Smooth muscle cell (in vitro differentiated cells): ENCODE data around the gene CTDSPL. TPM values are rescaled to one million over a fixed set of nuclear protein-coding genes. Genes with fewer than 3 reads are reported as not detected.
A peak's percentile ranks its signal among the peaks of the same experiment; 100 is the strongest.

Experiments used
- DNase-seq: peaks from one replicate; lab custom pipeline; 2025; ENCODE audit not compliant: unreplicated experiment; lab: John Stamatoyannopoulos, UW
- H2AFZ ChIP-seq: fragments of 200-600 bp; sonication (generic); 2 replicates; pipeline ENCODE4 v1.6.0; 2016; ENCODE audit warnings: antibody characterized with exemption, low read depth, mild to moderate bottlenecking
- H3F3A ChIP-seq: fragments of 200-600 bp; sonication (generic); 2 replicates; pipeline ENCODE4 v1.6.0; 2017; ENCODE audit warnings: antibody characterized with exemption, low read depth
- H3K27ac ChIP-seq: fragments of 200-600 bp; sonication (generic); 2 replicates; pipeline ENCODE4 v1.5.1; 2016; ENCODE audit warnings: low read depth, mild to moderate bottlenecking
- H3K27me3 ChIP-seq: fragments of 200-600 bp; sonication (generic); 2 replicates; pipeline ENCODE4 v1.6.1; 2016; ENCODE audit warnings: low read depth, mild to moderate bottlenecking
- H3K36me3 ChIP-seq: fragments of 200-600 bp; sonication (generic); 2 replicates; pipeline ENCODE4 v1.5.1; 2016; ENCODE audit warnings: low read depth
- H3K4me1 ChIP-seq: fragments of 200-600 bp; sonication (generic); 2 replicates; pipeline ENCODE4 v1.5.1; 2016; ENCODE audit warnings: low read depth
- H3K4me2 ChIP-seq: fragments of 200-600 bp; sonication (generic); 2 replicates; pipeline ENCODE4 v1.6.0; 2016; ENCODE audit warnings: mild to moderate bottlenecking
- H3K4me3 ChIP-seq: fragments of 200-600 bp; sonication (generic); 2 replicates; pipeline ENCODE4 v1.5.1; 2016; ENCODE audit warnings: mild to moderate bottlenecking
- H3K79me2 ChIP-seq: fragments of 200-600 bp; sonication (generic); 2 replicates; pipeline ENCODE4 v1.6.0; 2016; ENCODE audit warnings: low read depth, mild to moderate bottlenecking
- H3K9ac ChIP-seq: fragments of 200-600 bp; sonication (generic); 2 replicates; pipeline ENCODE4 v1.6.0; 2016; ENCODE audit warnings: low read depth
- H3K9me3 ChIP-seq: fragments of 200-600 bp; sonication (generic); replicated peaks from 2 replicates; pipeline ENCODE4 v1.5.1; 2016; ENCODE audit warnings: low read depth
- H4K20me1 ChIP-seq: fragments of 200-600 bp; sonication (generic); 2 replicates; pipeline ENCODE4 v1.6.0; 2016; ENCODE audit warnings: low read depth
- CTCF ChIP-seq: fragments of 200-600 bp; sonication (generic); IDR thresholded peaks from 2 replicates; pipeline ENCODE4 v1.5.1; 2017; ENCODE audit warnings: borderline replicate concordance, mild to moderate bottlenecking, antibody characterized with exemption; ENCODE audit not compliant: insufficient read depth, poor library complexity, severe bottlenecking
- WGBS: methylation state at CpG from one replicate; pipeline ENCODE4 v1.1.7; 2016; ENCODE audit warnings: low lambda C conversion rate; 5-methylcytosine and 5-hydroxymethylcytosine counted together
- polyA plus RNA-seq: library from polyadenylated mRNA; unstranded; fragments of >200 nt; fragmentation: Nextera tagmentation; extraction: Ambion mirVana; gene quantifications from 2 replicates; pipeline ENCODE4 v1.2.1, GENCODE V29; 2016
- total RNA-seq: library from RNA; depleted of rRNA; stranded (reverse); fragments of >200 nt; gene quantifications from 2 replicates; pipeline ENCODE4 v1.2.3, GENCODE V29; 2014

Gene CTDSPL
- total and polyA plus RNA-seq, 2 experiments from 2014 or later, result 31.3 to 34.3 TPM

DNA sequence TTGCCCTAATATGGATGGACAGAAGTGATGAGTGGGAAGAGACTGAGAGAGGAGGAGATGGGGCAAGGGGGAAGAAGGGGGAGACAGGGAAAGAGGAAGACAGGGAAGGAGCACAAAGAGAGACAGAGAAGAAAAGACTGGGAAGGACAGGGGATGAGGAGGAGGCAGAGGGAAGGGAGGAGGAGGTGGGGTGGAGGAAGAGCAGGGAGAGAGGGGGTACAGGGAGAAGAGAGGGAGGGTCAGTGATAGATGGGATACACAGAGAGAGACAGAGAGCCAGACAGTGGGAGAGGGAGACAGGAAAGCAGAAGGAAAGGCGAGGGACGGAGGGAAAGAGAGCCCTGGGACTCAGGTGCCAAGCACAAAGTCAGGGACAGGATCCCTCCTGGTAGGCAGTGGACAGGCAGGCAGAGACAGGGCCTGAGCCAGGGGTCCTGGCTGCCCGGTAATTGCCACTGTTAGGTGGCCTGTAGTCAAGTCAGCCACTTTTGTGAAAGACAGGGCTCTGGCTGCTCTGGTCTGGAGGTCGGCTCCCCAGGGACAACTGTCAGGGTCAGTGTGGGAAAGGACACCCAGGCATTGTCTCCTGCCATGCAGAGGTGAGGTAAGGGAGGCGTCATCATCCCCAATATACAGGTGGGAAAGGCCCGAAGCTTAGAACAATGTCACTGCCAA is 138.7 kb downstream of the CTDSPL start:
- no peak overlapping the region for H3K9ac ChIP-seq
- H3K4me3 ChIP-seq, result no peak overlapping the region
- H4K20me1 ChIP-seq, result no peaks in the 10 kb centered on the region
- H3K27me3 ChIP-seq, result no peaks in the 10 kb centered on the region
- no peak for TF ChIP-seq CTCF
- no peaks in the 10 kb centered on the region for H3K36me3 ChIP-seq
- no peak overlapping the region for H3K27ac ChIP-seq
- 97% methylated on average over 6 of the region's 6 CpGs for WGBS
- no peak overlapping the region for H2AFZ ChIP-seq
- DNase-seq, result no peak
- peaks cover 3% of the 10 kb centered on the region for H3F3A ChIP-seq
- H3K4me2 ChIP-seq, result no peak overlapping the region
- H3K79me2 ChIP-seq, result no peaks in the 10 kb centered on the region
- H3K9me3 ChIP-seq, result no peaks in the 10 kb centered on the region
- no peaks in the 10 kb centered on the region for H3K4me1 ChIP-seq

DNA sequence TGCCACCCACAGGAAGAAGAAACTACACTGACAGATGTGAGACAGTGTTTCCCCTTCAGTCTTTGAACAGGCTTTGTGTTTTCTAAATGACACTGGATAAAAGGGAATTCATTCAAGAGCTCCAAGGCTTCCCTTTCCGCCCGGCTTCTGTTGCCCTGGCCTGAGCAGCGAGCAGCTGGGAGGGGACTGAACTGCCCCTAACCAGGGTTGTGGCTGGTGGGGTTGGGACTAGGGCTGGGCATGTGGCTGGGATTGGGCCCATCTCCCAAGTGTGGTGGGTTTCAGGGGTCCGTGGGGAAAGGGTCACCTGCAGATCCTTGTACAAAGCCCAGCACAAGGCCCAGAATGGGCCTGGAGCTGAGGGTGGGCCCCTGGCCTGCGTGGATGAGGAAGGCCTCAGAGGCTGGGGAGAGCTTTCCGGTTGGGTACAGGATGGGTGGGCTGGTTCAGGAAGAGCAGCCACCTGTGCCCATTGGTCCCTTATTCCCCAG is 139.3 kb downstream of the CTDSPL start:
- Histone ChIP-seq H3K9ac (no peak overlapping the region), H3K79me2 (no peaks in the 10 kb centered on the region), H3F3A (peaks cover 3% of the 10 kb centered on the region), H3K9me3 (no peaks in the 10 kb centered on the region), H3K4me1 (no peaks in the 10 kb centered on the region), H3K36me3 (no peaks in the 10 kb centered on the region), H3K4me2 (no peak overlapping the region), H4K20me1 (no peaks in the 10 kb centered on the region), H3K4me3 (no peak overlapping the region), H3K27me3 (no peaks in the 10 kb centered on the region), H3K27ac (no peak overlapping the region), H2AFZ (no peak overlapping the region)
- no peak for DNase-seq
- no peak for TF ChIP-seq CTCF
- 94% methylated on average over 6 of the region's 6 CpGs for WGBS

DNA sequence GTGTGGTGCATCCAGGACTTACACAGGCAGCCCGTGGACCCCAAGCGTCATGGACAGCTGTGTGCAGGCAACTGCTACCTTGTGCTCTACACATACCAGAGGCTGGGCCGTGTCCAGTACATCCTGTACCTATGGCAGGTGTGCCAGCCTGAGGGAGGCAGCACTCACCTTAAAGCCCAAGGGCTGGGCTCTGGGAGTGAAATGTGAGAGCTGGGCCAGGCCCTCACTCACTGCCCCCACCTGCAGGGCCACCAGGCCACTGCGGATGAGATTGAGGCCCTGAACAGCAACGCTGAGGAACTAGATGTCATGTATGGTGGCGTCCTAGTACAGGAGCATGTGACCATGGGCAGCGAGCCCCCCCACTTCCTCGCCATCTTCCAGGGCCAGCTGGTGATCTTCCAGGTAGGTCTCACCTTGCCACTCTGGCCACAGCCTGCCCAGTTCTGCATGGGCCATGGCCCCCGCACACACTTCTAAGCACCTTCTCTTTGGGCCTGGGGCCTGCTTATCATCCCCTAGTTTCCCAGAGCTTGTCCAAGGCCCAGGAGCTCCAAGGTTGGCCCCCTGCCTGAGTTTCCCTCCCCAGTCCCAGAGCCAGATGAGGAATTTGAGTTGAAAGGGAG is 139.9 kb downstream of the CTDSPL start:
- Histone ChIP-seq H4K20me1 (no peaks in the 10 kb centered on the region), H3K79me2 (no peaks in the 10 kb centered on the region), H3K27ac (no peak overlapping the region), H3K4me1 (no peaks in the 10 kb centered on the region), H3K36me3 (no peaks in the 10 kb centered on the region), H3K4me2 (no peak overlapping the region), H2AFZ (no peak overlapping the region), H3K9me3 (no peaks in the 10 kb centered on the region), H3K27me3 (no peaks in the 10 kb centered on the region), H3K9ac (no peak overlapping the region), H3F3A (peaks cover 3% of the 10 kb centered on the region), H3K4me3 (no peak overlapping the region)
- WGBS, result 87% methylated on average over 9 of the region's 9 CpGs
- peak; percentile 9 for TF ChIP-seq CTCF
- no peak for DNase-seq
